GM21360 (cell line): ENCODE data around the gene CR1L.
"Not testable (repeated sequence)": the region's sequence is repeated elsewhere in the genome, so short reads cannot be mapped to it uniquely, and the experiment has no call there.

Source experiments
- ATAC-seq: cut with Tn5 transposase; IDR thresholded peaks from one replicate; pipeline ENCODE4 v1.9.1; 2021; ENCODE audit warnings: mild to moderate bottlenecking, moderate library complexity; ENCODE audit not compliant: unreplicated experiment

Gene CR1L

GRCh38 chr1:207680590-207681388 is 35.9 kb downstream of the CR1L start:
- ATAC-seq: not testable (repeated sequence)

DNA sequence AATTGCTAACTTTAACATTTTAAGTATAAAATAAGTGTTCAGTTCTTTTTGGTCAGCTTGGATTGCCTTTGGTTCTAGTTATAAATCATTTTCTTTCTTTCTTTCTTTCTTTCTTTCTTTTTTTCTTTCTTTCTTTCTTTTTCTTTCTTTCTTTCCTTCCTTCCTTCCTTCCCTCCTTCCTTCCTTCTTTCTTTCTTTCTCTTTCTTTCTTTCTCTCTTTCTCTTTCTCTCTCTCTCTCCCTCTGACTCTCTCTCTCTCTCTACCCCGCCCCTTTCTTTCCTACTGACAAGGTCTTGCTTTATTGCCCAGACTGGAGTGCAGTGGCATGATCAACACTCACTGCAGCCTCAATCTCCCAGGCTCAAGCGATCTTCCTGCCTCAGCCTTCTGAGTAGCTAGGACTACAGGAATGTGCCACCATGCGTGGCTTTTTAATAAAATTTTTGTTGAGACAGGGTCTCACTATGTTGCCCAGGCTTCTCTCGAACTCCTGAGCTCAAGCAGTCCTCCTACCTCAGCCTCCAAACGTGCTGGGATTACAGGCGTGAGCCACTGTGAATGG is 38.0 kb downstream of the CR1L start:
- ATAC-seq: not testable (repeated sequence)

DNA sequence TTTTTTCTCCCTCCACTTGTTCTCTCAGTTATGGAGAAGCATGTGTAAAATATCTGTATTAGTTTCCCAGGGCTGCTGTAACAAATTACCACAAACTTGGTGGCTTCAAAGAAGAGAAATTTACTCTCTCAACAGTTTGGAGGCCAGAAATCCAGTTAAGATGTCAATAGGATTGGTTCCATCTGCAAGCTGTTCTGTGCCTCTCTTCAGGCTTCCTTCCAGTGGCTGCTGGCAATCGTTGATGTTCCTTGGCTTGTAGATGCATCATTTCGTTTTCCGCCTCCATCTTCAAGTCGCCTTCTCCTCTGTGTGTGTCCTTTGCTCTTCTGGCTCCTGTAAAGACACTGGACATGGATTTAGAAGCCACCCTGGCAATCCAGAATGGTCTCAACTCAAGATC is 45.6 kb downstream of the CR1L start:
- ATAC-seq: not testable (repeated sequence)

DNA sequence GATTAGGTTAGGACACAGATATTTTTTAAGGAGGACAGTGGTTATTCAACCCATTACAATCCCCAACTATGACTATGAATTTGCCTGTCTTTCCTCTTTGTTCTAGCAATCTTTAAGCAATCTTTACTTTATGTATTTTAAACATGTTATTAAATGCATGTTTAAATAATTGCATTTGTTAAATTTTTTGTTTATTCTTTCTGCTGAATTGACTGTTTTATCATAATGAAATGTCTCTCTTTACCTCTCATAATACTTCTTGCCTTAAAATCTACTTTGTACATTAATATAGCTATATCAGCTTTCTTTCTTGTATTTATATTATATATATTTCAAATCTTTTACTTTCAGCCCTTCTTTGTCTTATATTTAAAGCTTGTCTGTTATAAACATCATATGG is 46.1 kb downstream of the CR1L start:
- ATAC-seq: no peak

- no peak for ATAC-seq
These were observed 46.9 kb downstream of the CR1L start for GRCh38 chr1:207691841-207692240.

GRCh38 chr1:207692291-207692690 is 47.4 kb downstream of the CR1L start:
- not testable (repeated sequence) for ATAC-seq

GRCh38 chr1:207695891-207696290 is 51.0 kb downstream of the CR1L start:
- no peak for ATAC-seq

GRCh38 chr1:207698822-207699483 is 54.0 kb downstream of the CR1L start:
- ATAC-seq: no peak

GRCh38 chr1:207702317-207702716 is 57.4 kb downstream of the CR1L start:
- ATAC-seq: no peak

DNA sequence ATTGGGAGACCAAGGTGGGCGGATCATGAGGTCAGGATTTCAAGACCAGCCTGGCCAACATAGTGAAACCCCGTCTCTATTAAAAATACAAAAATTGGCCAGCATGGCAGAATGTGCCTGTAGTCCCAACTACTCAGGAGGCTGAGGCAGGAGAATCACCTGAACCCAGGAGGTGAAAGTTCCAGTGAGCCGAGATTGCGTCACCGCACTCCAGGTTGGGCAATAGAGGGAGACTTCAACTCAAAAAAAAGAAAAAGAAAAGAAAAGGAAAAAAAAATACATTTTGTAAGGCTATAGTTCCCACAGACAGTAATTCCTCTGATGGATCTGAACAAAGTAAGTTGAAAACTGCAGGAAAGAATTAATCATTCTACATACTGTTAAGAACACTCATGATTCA is 58.8 kb downstream of the CR1L start:
- ATAC-seq: no peak

DNA sequence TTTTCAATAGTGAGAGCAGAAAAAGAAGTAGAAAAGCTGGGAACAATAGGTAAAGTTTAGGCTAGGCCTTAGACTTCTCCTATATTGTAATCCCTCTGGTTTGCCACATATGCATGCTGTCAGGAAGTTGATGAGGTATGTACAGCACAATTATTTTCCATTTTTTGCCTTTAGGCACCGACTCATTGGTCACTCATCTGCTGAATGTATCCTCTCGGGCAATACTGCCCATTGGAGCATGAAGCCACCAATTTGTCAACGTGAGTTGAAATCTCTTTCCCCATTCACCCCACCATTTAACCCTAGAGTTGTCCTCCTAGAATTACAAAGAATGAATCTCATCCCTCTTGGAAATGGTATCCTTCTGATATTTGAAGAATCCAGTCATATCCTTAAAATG is 63.1 kb downstream of the CR1L start:
- not testable (repeated sequence) for ATAC-seq

- no peak for ATAC-seq
These were observed 66.4 kb downstream of the CR1L start for GRCh38 chr1:207711285-207711684.

DNA sequence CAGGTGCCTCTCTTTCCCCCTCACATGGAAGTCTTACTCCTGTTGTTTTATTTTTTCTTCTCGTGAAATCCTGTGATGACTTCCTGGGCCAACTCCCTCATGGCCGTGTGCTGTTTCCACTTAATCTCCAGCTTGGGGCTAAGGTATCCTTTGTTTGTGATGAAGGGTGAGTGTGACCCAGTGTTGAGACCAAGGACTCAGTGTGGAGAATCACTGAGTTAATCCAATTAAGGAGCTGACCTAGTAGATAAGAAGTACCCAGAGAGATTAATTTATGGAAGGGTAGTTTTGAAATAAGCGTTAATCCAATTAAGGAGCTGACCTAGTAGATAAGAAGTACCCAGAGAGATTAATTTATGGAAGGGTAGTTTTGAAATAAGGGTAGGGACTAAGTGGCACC is 67.8 kb downstream of the CR1L start:
- not testable (repeated sequence) for ATAC-seq

GRCh38 chr1:207713529-207713928 is 68.6 kb downstream of the CR1L start:
- ATAC-seq: no peak

DNA sequence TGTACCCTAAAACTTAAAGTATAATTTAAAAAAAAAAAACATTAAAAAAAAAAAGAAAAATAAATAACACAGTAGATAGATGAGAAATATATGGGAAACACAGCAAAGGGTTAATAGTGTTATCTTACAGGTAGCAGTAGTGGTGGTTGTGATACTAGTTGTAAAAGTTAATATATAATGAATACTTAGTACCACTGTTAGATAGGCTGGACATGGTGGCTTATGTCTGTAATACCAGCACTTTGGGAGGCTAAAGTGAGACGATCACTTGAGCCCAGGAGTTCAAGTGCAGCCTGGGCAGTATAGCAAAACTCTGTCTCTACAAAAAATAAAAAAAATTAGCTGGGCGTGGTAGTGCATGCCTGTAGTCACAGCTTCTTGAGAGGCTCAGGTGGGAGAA is 74.3 kb downstream of the CR1L start:
- ATAC-seq: no peak

- ATAC-seq: not testable (repeated sequence)
These were observed 83.4 kb downstream of the CR1L start for GRCh38 chr1:207728200-207728858.

DNA sequence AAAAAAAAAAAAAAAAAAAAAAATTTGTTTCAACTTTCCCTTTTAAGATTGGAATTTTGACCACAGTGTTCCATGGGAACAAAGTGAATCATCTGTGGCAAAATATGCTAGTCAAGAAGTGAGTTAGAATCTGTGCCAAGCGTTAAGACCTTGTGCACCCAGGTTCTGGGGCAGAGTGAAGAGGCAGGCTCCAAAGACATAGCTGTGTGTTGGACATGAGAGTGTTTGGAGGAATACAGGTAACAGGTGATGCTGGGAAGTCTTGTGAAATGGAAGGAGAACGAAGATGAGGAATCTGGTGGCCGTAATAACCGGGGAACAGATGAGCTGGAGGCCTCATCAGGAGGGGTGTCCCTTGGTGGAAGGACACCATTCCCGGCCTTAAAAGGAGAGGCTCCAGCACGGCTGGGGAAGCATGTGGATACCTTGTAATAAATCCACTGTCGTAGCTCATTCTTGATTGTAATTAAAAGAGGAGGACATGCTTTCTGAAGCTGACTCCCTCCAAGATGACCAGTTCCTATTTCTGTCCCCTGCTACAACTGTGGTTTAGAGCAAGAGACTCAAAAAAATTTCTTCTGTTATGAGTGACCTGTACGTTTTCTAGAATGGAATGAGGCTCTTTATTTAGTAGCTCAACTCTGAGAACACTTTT is 92.7 kb downstream of the CR1L start:
- not testable (repeated sequence) for ATAC-seq

DNA sequence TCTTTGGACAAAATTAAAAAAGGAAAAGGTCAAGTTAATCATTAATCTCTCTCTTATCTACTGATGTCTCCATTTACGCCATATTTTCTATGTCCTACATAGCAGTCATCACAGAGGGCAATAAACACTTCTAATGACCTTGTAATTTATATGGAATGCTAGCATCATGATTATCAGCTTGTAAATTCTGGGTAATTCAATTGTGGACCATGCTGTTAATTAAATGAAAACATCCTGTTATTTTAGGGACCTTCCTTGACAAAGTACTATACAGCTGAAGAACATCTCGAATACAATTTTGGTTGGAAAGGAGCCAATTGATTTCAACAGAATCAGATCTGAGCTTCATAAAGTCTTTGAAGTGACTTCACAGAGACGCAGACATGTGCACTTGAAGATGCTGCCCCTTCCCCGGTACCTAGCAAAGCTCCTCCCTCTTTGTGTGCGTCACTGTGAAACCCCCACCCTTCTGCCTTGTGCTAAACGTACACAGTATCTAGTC is 93.3 kb downstream of the CR1L start:
- ATAC-seq: not testable (repeated sequence)

DNA sequence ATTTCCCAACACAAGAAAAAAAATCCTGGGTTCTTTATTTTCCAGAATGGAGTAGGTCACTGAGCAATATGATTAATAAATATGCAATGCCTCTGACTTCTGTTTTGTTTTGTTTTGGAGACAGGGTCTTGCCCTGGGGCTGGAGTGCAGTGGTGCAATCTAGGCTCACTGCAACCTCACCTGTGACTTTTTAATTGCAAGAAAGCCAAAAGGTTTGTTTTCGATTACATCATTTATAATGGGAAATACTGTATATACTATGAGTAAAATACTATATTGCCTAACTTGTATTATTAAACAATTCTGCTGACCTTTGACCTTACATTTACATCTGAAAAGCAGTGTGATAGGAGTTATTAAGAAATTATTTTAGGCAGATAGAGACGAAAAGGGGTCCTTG is 95.3 kb downstream of the CR1L start:
- ATAC-seq: no peak

GRCh38 chr1:207742850-207743555 is 98.1 kb downstream of the CR1L start:
- ATAC-seq: no peak
